PC-9 (cell line): ENCODE data around the gene KCNN3.

Experiments used
- EZH2 ChIP-seq: fragments of 200-600 bp; sonication (generic); IDR thresholded peaks from 2 replicates; pipeline ENCODE4 v1.8.0; 2017; ENCODE audit warnings: antibody characterized with exemption, low read depth
- TF ChIP-seq, protein P1 (sequence below): fragments of 200-600 bp; sonication (generic); conservative IDR thresholded peaks from 2 replicates; pipeline ENCODE4 v1.6.1; 2017; ENCODE audit warnings: mixed run types, antibody characterized with exemption, mild to moderate bottlenecking, moderate library complexity

DNA sequence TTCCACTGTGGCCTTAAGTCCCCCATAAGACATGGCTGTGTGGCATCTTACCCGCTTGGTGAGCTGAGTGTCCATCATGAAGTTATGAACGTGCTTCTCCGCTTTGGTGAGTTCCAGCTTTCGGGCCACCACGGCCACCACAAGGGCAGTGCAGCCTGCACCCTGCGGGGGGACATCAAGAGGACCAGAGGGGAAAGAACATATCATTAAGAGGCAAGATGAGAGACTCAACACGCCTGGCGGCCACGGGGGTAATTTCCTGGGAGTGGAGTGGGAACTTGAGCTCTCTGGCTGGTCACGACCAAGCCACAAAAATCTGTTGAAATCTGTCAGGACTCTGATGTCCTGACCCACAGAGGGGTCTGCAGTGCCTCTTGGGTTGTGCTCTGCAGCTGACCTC is 144.2 kb downstream of the KCNN3 start:
- TF ChIP-seq EZH2: no peak
- TF ChIP-seq, protein P1, sequence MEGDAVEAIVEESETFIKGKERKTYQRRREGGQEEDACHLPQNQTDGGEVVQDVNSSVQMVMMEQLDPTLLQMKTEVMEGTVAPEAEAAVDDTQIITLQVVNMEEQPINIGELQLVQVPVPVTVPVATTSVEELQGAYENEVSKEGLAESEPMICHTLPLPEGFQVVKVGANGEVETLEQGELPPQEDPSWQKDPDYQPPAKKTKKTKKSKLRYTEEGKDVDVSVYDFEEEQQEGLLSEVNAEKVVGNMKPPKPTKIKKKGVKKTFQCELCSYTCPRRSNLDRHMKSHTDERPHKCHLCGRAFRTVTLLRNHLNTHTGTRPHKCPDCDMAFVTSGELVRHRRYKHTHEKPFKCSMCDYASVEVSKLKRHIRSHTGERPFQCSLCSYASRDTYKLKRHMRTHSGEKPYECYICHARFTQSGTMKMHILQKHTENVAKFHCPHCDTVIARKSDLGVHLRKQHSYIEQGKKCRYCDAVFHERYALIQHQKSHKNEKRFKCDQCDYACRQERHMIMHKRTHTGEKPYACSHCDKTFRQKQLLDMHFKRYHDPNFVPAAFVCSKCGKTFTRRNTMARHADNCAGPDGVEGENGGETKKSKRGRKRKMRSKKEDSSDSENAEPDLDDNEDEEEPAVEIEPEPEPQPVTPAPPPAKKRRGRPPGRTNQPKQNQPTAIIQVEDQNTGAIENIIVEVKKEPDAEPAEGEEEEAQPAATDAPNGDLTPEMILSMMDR: no peak
